Neural progenitor cell (in vitro differentiated cells): Measurements from ENCODE around the gene SLC26A2. TPM values are rescaled to one million over a fixed set of nuclear protein-coding genes. Genes with fewer than 3 reads are reported as not detected.

Source experiments
- DNase-seq: peaks from one replicate; pipeline ENCODE4 v3.0.0-alpha.2; 2016; ENCODE audit warnings: low spot score
- H2AFZ ChIP-seq: fragments of 200-600 bp; sonication (generic); replicated peaks from 2 replicates; pipeline ENCODE4 v1.6.1; 2016; ENCODE audit warnings: antibody characterized with exemption
- H3F3A ChIP-seq: fragments of 200-600 bp; sonication (generic); 2 replicates; pipeline ENCODE4 v1.6.1; 2016; ENCODE audit warnings: antibody characterized with exemption, low read depth
- H3K27ac ChIP-seq: fragments of 200-600 bp; sonication (generic); 2 replicates; pipeline ENCODE4 v1.5.1; 2016; ENCODE audit warnings: mild to moderate bottlenecking
- H3K27me3 ChIP-seq: fragments of 200-600 bp; sonication (generic); 2 replicates; pipeline ENCODE4 v1.6.1; 2016; ENCODE audit warnings: mild to moderate bottlenecking, moderate library complexity
- H3K36me3 ChIP-seq: fragments of 200-600 bp; sonication (generic); 2 replicates; pipeline ENCODE4 v1.5.1; 2016
- H3K4me1 ChIP-seq: fragments of 200-600 bp; sonication (generic); 2 replicates; pipeline ENCODE4 v1.6.1; 2016; ENCODE audit warnings: mixed run types
- H3K4me2 ChIP-seq: fragments of 200-600 bp; sonication (generic); 2 replicates; pipeline ENCODE4 v1.6.1; 2016
- H3K4me3 ChIP-seq: fragments of 200-600 bp; sonication (generic); 2 replicates; pipeline ENCODE4 v1.5.1; 2016
- H3K79me2 ChIP-seq: fragments of 200-600 bp; sonication (generic); 2 replicates; pipeline ENCODE4 v1.6.1; 2016; ENCODE audit warnings: low read depth
- H3K9ac ChIP-seq: fragments of 200-600 bp; sonication (generic); 2 replicates; pipeline ENCODE4 v1.6.1; 2016
- H3K9me3 ChIP-seq: fragments of 200-600 bp; sonication (generic); 2 replicates; pipeline ENCODE4 v1.5.1; 2016; ENCODE audit warnings: low read depth
- H4K20me1 ChIP-seq: fragments of 200-600 bp; sonication (generic); 2 replicates; pipeline ENCODE4 v1.6.1; 2016; ENCODE audit warnings: low read depth
- H3K27ac Mint-ChIP-seq: 3 replicates; pipeline ENCODE4 v1.8.0; 2021; ENCODE audit warnings: mixed read lengths
- H3K27me3 Mint-ChIP-seq: 2 replicates; pipeline ENCODE4 v1.8.0; 2022; ENCODE audit warnings: low read depth, mild to moderate bottlenecking, inconsistent platforms, moderate library complexity, mixed read lengths; ENCODE audit not compliant: insufficient read depth
- H3K36me3 Mint-ChIP-seq: 3 replicates; pipeline ENCODE4 v1.8.0; 2021; ENCODE audit warnings: mixed read lengths
- H3K4me1 Mint-ChIP-seq: 3 replicates; pipeline ENCODE4 v1.8.0; 2021; ENCODE audit warnings: mixed read lengths
- H3K4me3 Mint-ChIP-seq: 3 replicates; pipeline ENCODE4 v1.8.0; 2021; ENCODE audit warnings: mild to moderate bottlenecking, moderate library complexity, mixed read lengths
- H3K9me3 Mint-ChIP-seq: 3 replicates; pipeline ENCODE4 v1.8.0; 2020; ENCODE audit warnings: mixed read lengths
- CTCF ChIP-seq: fragments of 200-600 bp; sonication (generic); IDR thresholded peaks from 2 replicates; pipeline ENCODE4 v1.5.1; 2017; ENCODE audit warnings: antibody characterized with exemption, mild to moderate bottlenecking
- EZH2 ChIP-seq: fragments of 200-600 bp; sonication (generic); IDR thresholded peaks from 2 replicates; pipeline ENCODE4 v1.6.1; 2017; ENCODE audit warnings: antibody characterized with exemption, mild to moderate bottlenecking, moderate library complexity
- EZH2phosphoT487 ChIP-seq: fragments of 200-600 bp; sonication (generic); IDR thresholded peaks from 2 replicates; pipeline ENCODE4 v1.6.1; 2017; ENCODE audit warnings: antibody characterized with exemption
- total RNA-seq: library from RNA; depleted of rRNA; stranded (reverse); fragments of >200 nt; gene quantifications from 2 replicates; pipeline ENCODE4 v1.2.3, GENCODE V29; 2015; ENCODE audit warnings: low replicate concordance

The SLC26A2 gene
- total RNA-seq, 1 donor from 2014 or later, result 20.1 TPM

GRCh38 chr5:149975409-149975808, 14.9 kb downstream of the SLC26A2 start:
- Histone ChIP-seq H3K4me1 (no peaks in the 10 kb centered on the region), H3K4me2 (no peak overlapping the region), H3K79me2 (no peaks in the 10 kb centered on the region), H3K36me3 (no peaks in the 10 kb centered on the region), H3F3A (no peaks in the 10 kb centered on the region), H3K27me3 (no peaks in the 10 kb centered on the region), H3K4me3 (no peak overlapping the region), H3K9me3 (no peaks in the 10 kb centered on the region), H3K9ac (peak overlapping the region; percentile 52), H3K27ac (no peak overlapping the region), H2AFZ (no peak overlapping the region), H4K20me1 (no peaks in the 10 kb centered on the region)
- Mint-ChIP-seq H3K4me3 (no peak overlapping the region), H3K36me3 (peaks cover 3% of the 10 kb centered on the region), H3K27ac (no peak overlapping the region), H3K9me3 (no peaks in the 10 kb centered on the region), H3K27me3 (no peaks in the 10 kb centered on the region), H3K4me1 (no peaks in the 10 kb centered on the region)
- TF ChIP-seq CTCF (no peak), EZH2 (no peak), EZH2phosphoT487 (no peak)
- DNase-seq, result no peak

- no peak overlapping the region for H3K4me3 ChIP-seq
- H4K20me1 ChIP-seq, result no peaks in the 10 kb centered on the region
- TF ChIP-seq EZH2phosphoT487 (no peak), CTCF (no peak), EZH2 (no peak)
- H3K9me3 ChIP-seq, result no peaks in the 10 kb centered on the region
- DNase-seq, result no peak
- H3K4me1 ChIP-seq, result peaks cover 7% of the 10 kb centered on the region
- Mint-ChIP-seq H3K27ac (no peak overlapping the region), H3K4me1 (peaks cover 4% of the 10 kb centered on the region), H3K4me3 (no peak overlapping the region), H3K27me3 (no peaks in the 10 kb centered on the region), H3K36me3 (peaks cover 4% of the 10 kb centered on the region), H3K9me3 (no peaks in the 10 kb centered on the region)
- no peak overlapping the region for H3K9ac ChIP-seq
- H3K36me3 ChIP-seq, result no peaks in the 10 kb centered on the region
- H3K27ac ChIP-seq, result no peak overlapping the region
- no peaks in the 10 kb centered on the region for H3K79me2 ChIP-seq
- H3F3A ChIP-seq, result no peaks in the 10 kb centered on the region
- H3K4me2 ChIP-seq, result no peak overlapping the region
- H2AFZ ChIP-seq, result no peak overlapping the region
- no peaks in the 10 kb centered on the region for H3K27me3 ChIP-seq
These were observed 19.3 kb downstream of the SLC26A2 start for GRCh38 chr5:149979896-149980295.

GRCh38 chr5:149981206-149981605, 20.6 kb downstream of the SLC26A2 start:
- Histone ChIP-seq H3K4me2 (no peak overlapping the region), H3K27ac (no peak overlapping the region), H3K4me1 (peaks cover 9% of the 10 kb centered on the region), H3K36me3 (no peaks in the 10 kb centered on the region), H2AFZ (no peak overlapping the region), H4K20me1 (no peaks in the 10 kb centered on the region), H3K9ac (no peak overlapping the region), H3K27me3 (no peaks in the 10 kb centered on the region), H3K9me3 (no peaks in the 10 kb centered on the region), H3F3A (no peaks in the 10 kb centered on the region), H3K79me2 (no peaks in the 10 kb centered on the region), H3K4me3 (no peak overlapping the region)
- TF ChIP-seq CTCF (no peak), EZH2 (no peak), EZH2phosphoT487 (no peak)
- no peak for DNase-seq
- H3K9me3 Mint-ChIP-seq, result no peaks in the 10 kb centered on the region
- H3K36me3 Mint-ChIP-seq, result peaks cover 4% of the 10 kb centered on the region
- H3K4me3 Mint-ChIP-seq, result no peak overlapping the region
- no peaks in the 10 kb centered on the region for H3K27me3 Mint-ChIP-seq
- H3K4me1 Mint-ChIP-seq, result peaks cover 4% of the 10 kb centered on the region
- H3K27ac Mint-ChIP-seq, result no peak overlapping the region

GRCh38 chr5:149982505-149982904, 21.9 kb downstream of the SLC26A2 start:
- no peak overlapping the region for H3K9ac ChIP-seq
- no peak overlapping the region for H3K4me2 ChIP-seq
- H3K4me1 ChIP-seq, result peaks cover 9% of the 10 kb centered on the region
- no peaks in the 10 kb centered on the region for H3K27me3 ChIP-seq
- H3K79me2 ChIP-seq, result no peaks in the 10 kb centered on the region
- H3K27ac ChIP-seq, result no peak overlapping the region
- Mint-ChIP-seq H3K4me1 (peaks cover 4% of the 10 kb centered on the region), H3K4me3 (no peak overlapping the region), H3K27me3 (no peaks in the 10 kb centered on the region), H3K9me3 (no peaks in the 10 kb centered on the region), H3K36me3 (peaks cover 3% of the 10 kb centered on the region), H3K27ac (no peak overlapping the region)
- H3K9me3 ChIP-seq, result no peaks in the 10 kb centered on the region
- no peak for DNase-seq
- H2AFZ ChIP-seq, result no peak overlapping the region
- H3F3A ChIP-seq, result no peaks in the 10 kb centered on the region
- no peak for TF ChIP-seq CTCF
- no peak for TF ChIP-seq EZH2
- no peak for TF ChIP-seq EZH2phosphoT487
- no peaks in the 10 kb centered on the region for H4K20me1 ChIP-seq
- H3K4me3 ChIP-seq, result no peak overlapping the region
- no peaks in the 10 kb centered on the region for H3K36me3 ChIP-seq
